Measurements from ENCODE around the gene OR2B3.
"Not testable (repeated sequence)": the region's sequence is repeated elsewhere in the genome, so short reads cannot be mapped to it uniquely, and the experiment has no call there.

OR2B3 gene, protein sequence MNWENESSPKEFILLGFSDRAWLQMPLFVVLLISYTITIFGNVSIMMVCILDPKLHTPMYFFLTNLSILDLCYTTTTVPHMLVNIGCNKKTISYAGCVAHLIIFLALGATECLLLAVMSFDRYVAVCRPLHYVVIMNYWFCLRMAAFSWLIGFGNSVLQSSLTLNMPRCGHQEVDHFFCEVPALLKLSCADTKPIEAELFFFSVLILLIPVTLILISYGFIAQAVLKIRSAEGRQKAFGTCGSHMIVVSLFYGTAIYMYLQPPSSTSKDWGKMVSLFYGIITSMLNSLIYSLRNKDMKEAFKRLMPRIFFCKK

DNA sequence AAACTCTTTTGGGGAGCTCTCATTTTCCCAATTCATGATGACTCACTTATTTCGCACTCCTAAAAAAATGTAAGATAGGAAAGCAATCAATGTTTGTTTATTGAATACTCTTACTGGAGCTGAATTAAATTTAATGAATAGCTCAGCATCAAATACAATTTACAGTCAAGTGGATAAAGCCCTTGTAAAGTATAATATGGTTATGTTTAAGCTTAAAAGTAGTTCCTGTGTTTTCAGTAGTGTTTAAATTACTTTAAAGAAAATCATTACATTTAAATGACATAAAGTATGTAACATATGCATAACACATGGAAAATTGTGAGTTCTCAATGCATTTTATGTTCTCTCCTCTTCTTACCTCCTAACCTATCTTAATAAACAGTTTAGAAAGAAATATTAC, at the start of gene OR2B3:
TSS of gene OR2B3 (minus strand) at position 101 of the 400 bp plus-strand sequence. CDS start at position 36, 65 bp downstream.
- DNase-seq (ENCODE audit: low read depth), result no peak

DNA sequence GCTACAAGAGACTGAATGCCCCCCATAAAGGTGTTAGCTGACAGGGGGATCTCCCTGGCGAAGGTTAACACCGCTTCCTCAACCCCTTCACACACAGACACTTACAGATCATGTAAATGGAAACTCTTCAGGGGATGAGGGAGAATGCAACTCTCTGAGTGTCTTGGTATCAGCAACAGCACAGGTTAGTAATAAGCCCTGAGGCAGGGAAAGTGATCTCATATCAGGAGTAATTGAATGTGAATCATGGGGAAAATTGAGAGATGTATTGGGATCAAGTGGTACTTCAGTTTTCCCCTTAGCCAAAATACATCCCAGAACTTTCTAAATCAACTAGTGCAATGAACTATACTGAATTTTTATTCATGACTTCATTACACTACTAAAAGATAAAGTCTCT, 44.6 kb upstream of the OR2B3 start:
- no peak for DNase-seq (ENCODE audit: low read depth)

DNA sequence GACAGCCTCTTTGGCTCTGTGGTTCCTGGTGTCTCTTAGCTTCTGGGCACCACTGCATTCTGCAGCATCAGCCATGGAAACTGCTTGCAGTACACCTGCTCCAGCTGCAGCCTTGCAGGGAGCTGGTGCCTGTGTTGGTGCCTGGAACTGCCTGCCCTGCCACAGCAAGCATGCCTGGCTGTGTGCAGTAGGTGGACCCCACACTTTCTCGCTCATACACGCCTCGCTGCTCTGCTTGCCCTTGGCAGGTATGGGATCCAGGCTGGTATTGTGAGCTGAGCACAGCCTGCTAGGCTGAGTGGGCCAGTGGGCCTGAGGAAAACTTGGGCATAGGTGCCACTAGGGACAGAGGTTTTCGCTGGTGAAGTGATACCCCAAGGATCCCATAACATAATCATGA, 43.5 kb upstream of the OR2B3 start:
- no peak for DNase-seq (ENCODE audit: low read depth)

DNA sequence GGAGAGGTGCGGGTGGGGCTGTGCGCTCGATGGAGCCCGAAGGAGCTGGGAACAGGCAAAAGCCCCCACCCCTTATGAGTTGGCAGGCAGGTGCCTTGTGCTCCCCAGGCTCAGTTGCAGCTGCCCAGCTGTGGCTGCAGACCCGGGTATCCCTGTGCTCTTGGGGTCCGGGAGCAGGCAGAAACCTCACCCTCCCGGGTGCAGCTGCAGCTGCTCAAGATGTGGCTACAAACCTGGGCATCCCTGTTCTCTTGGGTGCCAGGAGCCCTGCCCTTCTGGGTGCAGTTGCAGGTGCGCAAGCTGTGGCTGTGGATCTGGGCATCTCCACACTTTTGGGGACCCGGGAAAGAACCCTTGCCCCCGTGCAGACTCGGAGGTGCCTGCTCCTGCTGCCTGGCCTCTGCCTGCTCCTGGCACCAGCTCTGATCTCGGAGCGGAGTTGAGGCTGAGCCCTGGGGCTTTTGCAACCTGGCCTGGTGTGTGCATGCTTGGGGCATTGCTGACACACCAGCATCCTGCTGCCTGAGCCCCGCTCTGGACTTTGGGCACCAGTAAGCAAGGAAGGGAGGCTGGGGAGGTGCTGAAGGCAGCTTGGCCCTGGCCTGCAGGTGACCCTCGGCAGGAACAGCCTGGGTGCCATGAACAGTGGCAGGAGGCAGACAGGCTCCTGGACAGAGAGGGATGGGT, 42.4 kb upstream of the OR2B3 start:
- no peak for DNase-seq (ENCODE audit: low read depth)

DNA sequence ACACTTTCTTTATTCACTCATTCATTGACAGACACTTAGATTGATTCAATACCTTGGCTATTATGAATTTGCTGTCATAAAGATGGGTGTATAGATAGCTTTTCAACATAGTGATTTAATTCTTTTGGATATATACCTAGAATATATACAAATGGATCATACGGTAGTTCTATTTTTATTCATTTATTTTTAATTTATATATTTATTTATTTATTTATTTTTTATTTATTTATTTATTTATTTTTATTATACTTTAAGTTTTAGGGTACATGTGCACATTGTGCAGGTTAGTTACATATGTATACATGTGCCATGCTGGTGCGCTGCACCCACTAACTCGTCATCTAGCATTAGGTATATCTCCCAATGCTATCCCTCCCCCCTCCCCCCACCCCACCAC, 27.9 kb upstream of the OR2B3 start:
- DNase-seq (ENCODE audit: low read depth), result not testable (repeated sequence)

DNA sequence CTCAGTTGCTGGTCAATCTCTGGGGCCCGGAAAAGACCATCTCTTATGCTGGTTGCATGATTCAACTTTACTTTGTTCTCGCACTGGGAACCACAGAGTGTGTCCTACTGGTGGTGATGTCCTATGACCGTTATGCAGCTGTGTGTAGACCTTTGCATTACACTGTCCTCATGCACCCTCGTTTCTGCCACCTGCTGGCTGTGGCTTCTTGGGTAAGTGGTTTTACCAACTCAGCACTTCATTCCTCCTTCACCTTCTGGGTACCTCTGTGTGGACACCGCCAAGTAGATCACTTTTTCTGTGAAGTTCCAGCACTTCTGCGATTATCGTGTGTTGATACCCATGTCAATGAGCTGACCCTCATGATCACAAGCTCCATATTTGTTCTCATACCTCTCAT, 25.0 kb upstream of the OR2B3 start:
- DNase-seq (ENCODE audit: low read depth), result no peak

DNA sequence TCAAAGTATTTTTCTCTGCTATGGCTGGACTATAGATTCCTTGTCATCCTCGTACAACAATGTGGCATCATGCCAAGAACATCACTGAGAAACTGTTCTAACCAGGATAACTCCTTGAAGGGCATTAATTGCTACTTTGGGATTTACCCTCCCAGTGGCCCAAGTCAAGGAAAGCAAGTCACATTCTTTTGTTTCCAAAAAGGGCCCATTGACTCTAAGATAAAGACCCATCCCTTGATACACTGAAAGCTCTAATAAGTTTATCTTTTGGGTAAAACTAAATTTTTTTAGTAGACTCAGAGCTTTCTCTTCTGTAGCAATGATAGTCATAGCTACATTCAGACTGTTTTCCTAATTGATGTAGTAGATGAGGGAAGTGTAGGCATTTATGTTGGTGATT, 20.6 kb upstream of the OR2B3 start, which contains the start of gene OR2J3:
TSS of gene OR2J3 (plus strand) at position 301 of the 400 bp plus-strand sequence. CDS start 3,833 bp downstream, outside the sequence.
- DNase-seq (ENCODE audit: low read depth), result no peak

DNA sequence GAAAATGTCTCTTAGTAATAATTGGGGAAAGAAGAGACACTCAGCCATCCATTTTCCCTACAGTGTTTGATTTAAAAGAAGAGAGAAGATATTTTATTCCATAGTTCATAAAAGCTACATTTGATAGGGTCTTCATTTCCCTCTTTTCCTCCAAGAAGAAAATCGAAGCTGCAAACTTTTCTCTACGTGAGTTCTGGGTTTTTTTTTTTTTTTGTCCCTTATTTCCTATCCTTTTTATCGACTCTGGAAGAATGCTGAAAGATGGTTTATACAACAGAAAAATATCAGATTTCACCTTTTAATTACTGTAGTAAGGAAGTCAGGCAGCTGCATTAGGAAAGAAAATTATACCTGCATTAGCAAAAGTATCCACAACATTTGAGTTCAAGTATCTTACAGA, 12.1 kb upstream of the OR2B3 start, which contains the start of gene OR2J1:
TSS of gene OR2J1 (plus strand) at position 301 of the 400 bp plus-strand sequence. CDS start 1,453 bp downstream, outside the sequence.
- DNase-seq (ENCODE audit: low read depth), result no peak

DNA sequence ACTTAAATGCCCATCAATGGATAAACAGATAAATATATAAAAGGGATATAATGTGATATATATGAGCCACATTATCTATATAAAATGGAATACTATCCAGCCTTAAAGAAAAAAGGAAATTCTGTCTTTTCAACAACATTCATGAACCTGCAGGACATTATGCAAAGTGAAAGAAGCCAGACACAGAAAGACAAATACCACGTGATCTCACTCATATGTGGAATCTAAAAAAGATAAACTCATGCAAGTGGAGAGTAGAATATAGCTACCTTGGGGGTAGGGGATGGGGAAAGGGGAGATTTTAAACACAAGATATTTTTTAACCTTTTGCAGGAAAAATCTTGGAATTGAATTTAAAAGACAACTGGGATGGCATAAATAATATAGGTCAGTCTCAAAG, 10.7 kb upstream of the OR2B3 start:
- DNase-seq (ENCODE audit: low read depth), result no peak

DNA sequence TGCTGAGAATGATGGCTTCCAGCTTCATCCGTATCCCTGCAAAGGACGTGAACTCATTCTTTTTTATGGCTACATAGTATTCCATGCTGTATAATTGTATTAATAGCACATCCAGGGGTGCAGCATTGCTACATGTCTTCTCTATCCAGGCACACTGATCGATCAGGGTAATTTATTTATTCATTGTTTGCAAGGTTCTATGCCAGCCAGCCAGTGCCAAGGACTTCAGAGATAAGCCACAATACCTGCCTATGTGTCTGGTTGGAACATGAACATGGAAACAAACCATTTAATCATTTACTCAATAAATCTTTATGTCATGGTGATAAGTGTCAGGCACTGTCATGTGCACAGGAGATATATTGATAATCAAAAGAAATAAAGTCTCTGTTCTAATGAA, 5.8 kb upstream of the OR2B3 start:
- DNase-seq (ENCODE audit: low read depth), result no peak

DNA sequence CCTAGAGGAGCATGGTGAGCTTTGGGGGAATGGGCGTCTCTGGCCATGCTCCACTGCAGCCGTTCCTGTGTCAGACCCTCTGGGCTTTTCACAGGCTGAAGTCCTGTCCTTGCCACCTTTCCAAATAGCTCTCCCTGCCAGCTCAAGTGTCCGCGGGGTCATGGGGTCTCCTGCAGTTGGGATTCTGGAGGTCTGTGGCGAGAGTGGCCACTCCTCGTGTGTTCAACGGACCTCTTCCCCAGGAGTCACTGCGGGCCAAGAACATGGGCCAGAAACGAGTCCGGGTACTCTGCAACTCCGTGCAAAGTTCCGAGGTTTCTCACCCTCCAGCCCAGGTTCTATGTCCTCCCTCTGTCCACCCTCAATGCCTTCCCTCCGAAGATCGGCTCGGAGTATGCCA, 4.7 kb downstream of the OR2B3 start:
- DNase-seq (ENCODE audit: low read depth), result no peak

DNA sequence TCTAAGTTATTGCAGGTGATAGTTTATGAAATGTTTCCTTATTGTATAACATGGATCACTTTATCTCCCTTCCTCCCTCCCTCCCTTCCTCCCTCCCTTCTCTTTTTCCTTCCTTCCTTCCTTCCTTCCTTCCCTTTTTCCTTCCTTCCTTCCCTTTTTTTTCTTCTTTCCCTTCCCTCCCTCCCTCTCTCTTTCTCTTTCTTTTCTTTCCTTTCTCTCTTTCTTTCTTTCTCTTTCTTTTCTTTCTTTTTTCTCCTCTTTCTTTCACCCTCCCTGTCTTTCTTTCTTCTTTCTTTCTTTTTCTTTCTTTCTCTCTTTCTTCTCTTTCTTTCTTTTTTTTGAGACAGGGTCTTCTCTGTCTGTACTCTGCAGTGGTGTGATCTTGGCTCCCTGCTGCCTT, 5.8 kb downstream of the OR2B3 start:
- DNase-seq (ENCODE audit: low read depth), result no peak

DNA sequence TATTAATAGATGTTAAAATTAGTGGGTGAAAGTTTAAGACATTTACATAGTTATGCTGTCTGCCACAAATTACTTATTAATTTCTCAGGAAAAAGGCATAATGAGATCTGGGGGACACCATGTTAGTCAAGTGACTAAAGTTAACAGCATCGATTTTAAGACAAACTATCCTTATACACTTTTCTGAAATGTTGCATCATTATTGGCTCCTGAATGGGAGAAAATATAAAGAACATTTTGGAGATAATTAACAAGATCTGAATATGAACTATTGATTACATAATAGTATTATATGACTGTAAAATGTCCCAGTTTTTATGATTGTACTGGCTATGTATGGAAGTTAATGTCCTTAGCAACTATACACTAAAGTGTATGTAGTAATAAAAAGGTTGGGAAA, 7.9 kb downstream of the OR2B3 start:
- no peak for DNase-seq (ENCODE audit: low read depth)

DNA sequence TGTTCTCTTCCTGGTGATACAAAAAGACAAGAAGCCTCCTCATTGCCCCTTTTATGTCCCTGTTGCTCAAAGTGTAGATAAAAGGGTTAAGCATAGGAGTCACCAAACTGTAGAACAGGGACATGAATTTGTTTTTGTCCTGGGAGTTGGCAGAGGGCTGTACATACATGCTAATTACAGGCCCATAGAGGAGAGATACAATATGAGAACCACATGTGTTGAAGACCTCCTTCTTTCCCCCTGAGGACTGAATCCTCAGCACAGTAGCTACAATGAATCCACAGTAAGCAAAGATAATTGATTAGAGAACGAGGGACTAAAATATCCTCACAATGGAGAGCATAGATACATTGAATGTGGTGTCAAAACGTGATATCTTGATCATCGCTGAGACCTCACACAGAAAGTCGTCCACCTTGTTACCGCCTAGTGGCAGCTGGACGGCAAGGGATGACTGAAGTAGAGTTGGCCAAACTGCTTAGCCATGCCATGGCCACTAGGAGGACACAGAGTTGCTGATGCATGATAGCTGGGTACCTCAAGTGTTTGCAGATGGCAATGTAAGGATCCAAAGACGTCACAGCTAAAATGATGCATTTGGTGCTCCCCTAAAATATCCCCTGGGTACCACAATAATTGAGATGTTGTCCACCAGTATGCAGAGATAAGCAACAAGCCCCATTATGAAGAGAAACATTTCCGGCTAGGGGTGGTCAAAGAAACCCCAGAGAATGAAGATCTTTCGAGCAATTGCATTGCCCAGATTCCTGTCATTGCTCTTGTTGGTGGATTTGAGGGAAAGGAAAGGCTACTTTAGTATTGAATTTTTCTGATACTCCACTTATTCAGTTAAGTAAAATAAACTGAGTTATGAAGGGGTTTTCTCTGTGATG, 15.0 kb downstream of the OR2B3 start:
- no peak for DNase-seq (ENCODE audit: low read depth)

DNA sequence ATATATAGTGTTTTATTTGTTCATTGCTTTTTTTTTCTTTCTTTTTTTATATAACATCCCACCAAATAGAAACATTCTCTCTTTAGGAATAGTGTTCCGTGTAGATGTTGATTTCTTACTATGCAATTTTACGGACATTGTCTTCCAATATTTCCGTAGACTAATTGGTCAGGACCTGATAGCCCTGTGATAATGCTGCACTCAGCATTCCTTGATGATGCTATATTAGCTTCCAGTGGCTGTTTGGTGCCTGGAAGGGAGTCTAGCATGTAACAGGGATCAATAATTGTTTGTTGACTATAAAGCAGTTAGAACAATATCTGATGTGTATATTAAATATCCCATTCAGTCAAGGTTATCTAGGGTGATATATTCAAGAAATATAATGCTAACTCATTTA, 35.4 kb downstream of the OR2B3 start:
- no peak for DNase-seq (ENCODE audit: low read depth)

DNA sequence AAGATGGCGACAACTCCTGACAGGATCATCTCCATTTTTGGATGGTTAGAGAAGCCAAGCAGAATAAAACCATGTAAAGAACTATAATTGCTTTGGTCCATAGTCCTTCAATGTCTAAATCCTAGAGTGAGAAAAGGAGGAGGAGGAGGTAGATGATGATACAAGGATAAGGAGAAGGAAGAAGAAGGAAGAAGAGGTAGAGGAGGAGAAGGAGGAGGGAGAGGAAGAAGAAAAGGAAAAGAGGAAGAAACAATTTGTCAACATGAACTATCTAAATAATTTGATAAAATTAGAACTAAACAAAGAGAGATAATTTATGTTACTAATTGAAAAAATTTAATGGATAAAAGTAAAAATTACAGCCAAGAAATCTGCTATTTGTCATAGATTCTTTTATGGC, 42.0 kb downstream of the OR2B3 start, which contains the start of gene OR2W1:
TSS of gene OR2W1 (minus strand) at position 101 of the 400 bp plus-strand sequence. CDS start at position 101, 0 bp downstream.
- no peak for DNase-seq (ENCODE audit: low read depth)
